ENCODE measurements around the gene DCN.

DNA sequence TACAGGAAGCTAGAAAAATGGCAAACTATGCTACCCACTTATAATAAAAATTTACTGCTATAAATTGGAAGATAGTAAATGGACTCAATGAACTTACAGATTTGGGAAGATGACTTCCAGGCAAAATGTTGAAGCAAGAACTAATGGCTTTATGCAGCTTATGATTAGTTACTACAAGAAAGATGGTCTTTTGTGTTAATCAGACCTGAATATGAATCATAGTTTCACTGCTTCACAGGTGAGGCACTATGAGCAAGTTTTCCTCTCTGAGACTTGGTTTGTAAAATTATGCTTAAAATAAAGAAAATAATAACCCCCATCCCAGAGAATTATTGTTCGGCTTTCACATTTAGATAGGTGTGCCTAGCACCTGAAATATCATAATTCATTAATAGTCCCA, 19.8 kb upstream of the DCN start:
- TF ChIP-seq POLR2AphosphoS5 (IDR thresholded peaks at IDR 0.05; ENCODE audit: insufficient read depth, low read depth, low read length) (no peak), POLR2A (IDR thresholded peaks at IDR 0.05; ENCODE audit: low read depth, low read length) (no peak), EZH2 (IDR thresholded peaks at IDR 0.05; ENCODE audit: borderline replicate concordance, low read depth, low read length, severe bottlenecking) (no peak), MYC (IDR thresholded peaks at IDR 0.05; ENCODE audit: low read depth, low read length) (no peak), JUN (IDR thresholded peaks at IDR 0.05; ENCODE audit: borderline replicate concordance, insufficient read depth, insufficient read length, low read depth) (no peak), GATA2 (IDR thresholded peaks at IDR 0.05; ENCODE audit: insufficient read depth, insufficient read length, low read depth, low read length) (no peak), FOS (IDR thresholded peaks at IDR 0.05; ENCODE audit: borderline replicate concordance, insufficient read depth, low read length) (no peak)
- TF ChIP-seq, protein P1, sequence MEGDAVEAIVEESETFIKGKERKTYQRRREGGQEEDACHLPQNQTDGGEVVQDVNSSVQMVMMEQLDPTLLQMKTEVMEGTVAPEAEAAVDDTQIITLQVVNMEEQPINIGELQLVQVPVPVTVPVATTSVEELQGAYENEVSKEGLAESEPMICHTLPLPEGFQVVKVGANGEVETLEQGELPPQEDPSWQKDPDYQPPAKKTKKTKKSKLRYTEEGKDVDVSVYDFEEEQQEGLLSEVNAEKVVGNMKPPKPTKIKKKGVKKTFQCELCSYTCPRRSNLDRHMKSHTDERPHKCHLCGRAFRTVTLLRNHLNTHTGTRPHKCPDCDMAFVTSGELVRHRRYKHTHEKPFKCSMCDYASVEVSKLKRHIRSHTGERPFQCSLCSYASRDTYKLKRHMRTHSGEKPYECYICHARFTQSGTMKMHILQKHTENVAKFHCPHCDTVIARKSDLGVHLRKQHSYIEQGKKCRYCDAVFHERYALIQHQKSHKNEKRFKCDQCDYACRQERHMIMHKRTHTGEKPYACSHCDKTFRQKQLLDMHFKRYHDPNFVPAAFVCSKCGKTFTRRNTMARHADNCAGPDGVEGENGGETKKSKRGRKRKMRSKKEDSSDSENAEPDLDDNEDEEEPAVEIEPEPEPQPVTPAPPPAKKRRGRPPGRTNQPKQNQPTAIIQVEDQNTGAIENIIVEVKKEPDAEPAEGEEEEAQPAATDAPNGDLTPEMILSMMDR (IDR thresholded peaks at IDR 0.05; ENCODE audit: extremely low read depth in 1 of 2, insufficient read depth in 1 of 2, low read depth in 1 of 2, low read length in 2 of 2) = no peak
- TF ChIP-seq, protein P2, sequence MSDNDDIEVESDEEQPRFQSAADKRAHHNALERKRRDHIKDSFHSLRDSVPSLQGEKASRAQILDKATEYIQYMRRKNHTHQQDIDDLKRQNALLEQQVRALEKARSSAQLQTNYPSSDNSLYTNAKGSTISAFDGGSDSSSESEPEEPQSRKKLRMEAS (IDR thresholded peaks at IDR 0.05; ENCODE audit: insufficient read depth, insufficient read length) = no peak
